ENCODE data around the gene XXYLT1.

GRCh38 chr3:195302431-195302830 is 31.5 kb upstream of the XXYLT1 start:
- TF ChIP-seq CTCF (IDR thresholded peaks at IDR 0.05 in 8 of 11, conservative IDR thresholded peaks at IDR 0.05 in 3 of 11): no peak
- no peak for TF ChIP-seq POLR2A (IDR thresholded peaks at IDR 0.05)
- no peak for TF ChIP-seq POLR2AphosphoS5 (IDR thresholded peaks at IDR 0.05)

Measured in spleen (tissue), 7 donors.